Measurements from ENCODE around the gene GOLM1. TPM values are rescaled to one million over a fixed set of nuclear protein-coding genes. Genes with fewer than 3 reads are reported as not detected.

GOLM1 gene
- total and polyA plus RNA-seq, 4 donors: 21.7 to 55.2 (median 35.7) TPM

DNA sequence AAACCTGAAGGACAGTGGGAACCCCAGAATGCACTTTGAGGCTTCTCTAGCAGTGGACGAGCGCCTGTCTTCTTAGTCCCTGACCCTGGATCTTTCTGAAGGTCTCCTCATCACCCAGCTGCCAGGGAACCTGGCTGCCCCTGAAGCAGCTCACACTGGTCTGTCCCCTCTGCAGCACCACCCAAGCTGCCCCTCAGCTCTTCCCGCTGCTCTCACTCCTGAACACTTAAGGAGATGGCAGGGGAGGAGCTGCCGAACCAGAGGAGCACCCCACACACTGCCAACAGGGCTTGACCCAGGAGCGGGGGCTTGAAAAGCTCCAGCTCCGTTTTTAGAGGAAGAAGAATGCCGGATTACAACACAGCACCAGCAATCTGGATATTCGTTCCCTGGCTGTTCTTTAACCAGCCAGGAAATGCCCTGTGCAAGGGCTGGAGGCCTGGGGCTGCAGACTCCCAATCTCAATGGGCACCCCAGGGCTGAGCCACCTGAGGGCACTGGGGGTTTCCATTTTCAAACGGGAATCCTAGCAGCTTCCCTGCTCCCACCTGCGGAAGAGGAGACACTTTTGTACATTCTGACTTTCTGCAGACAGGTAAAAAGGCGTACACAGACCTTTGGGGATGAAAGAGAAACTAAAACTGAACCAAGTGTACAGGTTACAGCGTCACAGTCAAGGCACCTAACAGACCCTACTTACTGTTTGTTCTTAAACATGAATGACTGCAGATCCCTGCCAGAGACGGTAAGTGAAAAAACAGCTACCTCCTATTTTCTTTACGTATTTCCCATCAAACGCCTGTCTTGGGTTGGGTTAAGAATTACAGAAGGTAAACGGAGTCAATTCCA is 36.3 kb downstream of the GOLM1 start:
- Histone ChIP-seq H3K9me3 (ENCODE audit: control insufficient read depth in 4 of 4, insufficient read depth in 3 of 4, low read length in 3 of 4) (no peaks in the 10 kb centered on the region), H3K4me3 (no peak overlapping the region), H3K27me3 (ENCODE audit: control insufficient read depth in 3 of 3, insufficient read depth in 3 of 3, low read length in 2 of 3) (no peaks in the 10 kb centered on the region), H3K27ac (ENCODE audit: low read depth in 1 of 2, low read length in 1 of 2) (no peak overlapping the region), H3K36me3 (ENCODE audit: control insufficient read depth in 4 of 4, insufficient read depth in 4 of 4, low read length in 4 of 4) (no peaks in the 10 kb centered on the region), H3K4me1 (ENCODE audit: control insufficient read depth in 5 of 5, insufficient read depth in 5 of 5, low read length in 5 of 5) (peaks cover 0 to 2% (median 0%) of the 10 kb centered on the region in 5 donors), H3K9ac (ENCODE audit: insufficient read depth in 1 of 2, low read length in 2 of 2) (no peak overlapping the region)
- DNase-seq (peak in 1 of 3 donors; percentile 26), ATAC-seq (ENCODE audit: insufficient read depth, low FRiP score) (peak; percentile 58)
- 61 to 65% methylated on average over 16 of the region's 16 CpGs for WGBS, 2 donors
- TF ChIP-seq, protein P1, sequence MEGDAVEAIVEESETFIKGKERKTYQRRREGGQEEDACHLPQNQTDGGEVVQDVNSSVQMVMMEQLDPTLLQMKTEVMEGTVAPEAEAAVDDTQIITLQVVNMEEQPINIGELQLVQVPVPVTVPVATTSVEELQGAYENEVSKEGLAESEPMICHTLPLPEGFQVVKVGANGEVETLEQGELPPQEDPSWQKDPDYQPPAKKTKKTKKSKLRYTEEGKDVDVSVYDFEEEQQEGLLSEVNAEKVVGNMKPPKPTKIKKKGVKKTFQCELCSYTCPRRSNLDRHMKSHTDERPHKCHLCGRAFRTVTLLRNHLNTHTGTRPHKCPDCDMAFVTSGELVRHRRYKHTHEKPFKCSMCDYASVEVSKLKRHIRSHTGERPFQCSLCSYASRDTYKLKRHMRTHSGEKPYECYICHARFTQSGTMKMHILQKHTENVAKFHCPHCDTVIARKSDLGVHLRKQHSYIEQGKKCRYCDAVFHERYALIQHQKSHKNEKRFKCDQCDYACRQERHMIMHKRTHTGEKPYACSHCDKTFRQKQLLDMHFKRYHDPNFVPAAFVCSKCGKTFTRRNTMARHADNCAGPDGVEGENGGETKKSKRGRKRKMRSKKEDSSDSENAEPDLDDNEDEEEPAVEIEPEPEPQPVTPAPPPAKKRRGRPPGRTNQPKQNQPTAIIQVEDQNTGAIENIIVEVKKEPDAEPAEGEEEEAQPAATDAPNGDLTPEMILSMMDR (IDR thresholded peaks at IDR 0.05; ENCODE audit: control extremely low read depth, extremely low read depth): no peak

DNA sequence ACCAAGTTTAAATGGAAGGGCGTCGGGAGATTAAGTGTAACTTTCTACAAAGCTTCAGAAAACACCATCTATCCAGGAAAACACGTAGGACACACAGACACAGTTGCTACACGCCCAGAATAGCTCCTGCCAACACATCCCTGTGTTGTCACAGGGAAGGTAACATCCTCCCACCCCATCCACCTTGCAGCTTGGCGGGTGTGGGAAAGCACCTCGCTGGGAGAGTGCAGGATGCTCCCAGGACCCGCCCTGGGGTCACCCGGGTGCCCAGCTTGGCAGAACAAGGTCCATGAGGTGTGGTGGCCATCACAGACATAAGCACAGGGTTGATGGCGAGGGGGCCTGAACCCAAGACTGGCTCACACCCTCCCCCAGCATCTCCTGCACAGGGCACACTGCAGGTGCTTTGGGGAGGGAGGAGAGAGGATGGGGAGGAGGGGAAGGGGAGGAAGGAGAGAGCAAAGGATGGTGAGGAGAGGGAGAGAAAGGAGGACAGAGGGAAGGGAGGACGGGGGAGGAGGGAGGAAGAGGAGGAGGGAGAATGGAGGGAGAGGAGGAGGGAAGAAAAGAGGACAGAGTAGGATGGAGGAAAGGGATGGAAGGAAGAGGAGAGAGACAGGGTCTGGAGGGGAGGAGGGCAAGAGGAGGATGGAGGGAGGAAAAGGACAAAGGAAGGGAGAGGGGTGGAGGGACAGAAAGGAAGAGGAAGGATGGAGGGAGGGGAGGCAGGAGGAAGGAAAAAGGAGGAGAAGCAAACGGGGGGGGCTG is 37.2 kb downstream of the GOLM1 start:
- Histone ChIP-seq H3K9me3 (ENCODE audit: control insufficient read depth in 4 of 4, insufficient read depth in 3 of 4, low read length in 3 of 4) (no peaks in the 10 kb centered on the region), H3K27me3 (ENCODE audit: control insufficient read depth in 3 of 3, insufficient read depth in 3 of 3, low read length in 2 of 3) (no peaks in the 10 kb centered on the region), H3K4me3 (no peak overlapping the region), H3K36me3 (ENCODE audit: control insufficient read depth in 4 of 4, insufficient read depth in 4 of 4, low read length in 4 of 4) (no peaks in the 10 kb centered on the region), H3K9ac (ENCODE audit: insufficient read depth in 1 of 2, low read length in 2 of 2) (no peak overlapping the region), H3K4me1 (ENCODE audit: control insufficient read depth in 5 of 5, insufficient read depth in 5 of 5, low read length in 5 of 5) (peaks cover 0 to 2% (median 0%) of the 10 kb centered on the region in 5 donors), H3K27ac (ENCODE audit: low read depth in 1 of 2, low read length in 1 of 2) (no peak overlapping the region)
- TF ChIP-seq, protein P1 (IDR thresholded peaks at IDR 0.05; ENCODE audit: control extremely low read depth, extremely low read depth): no peak
- no peak for DNase-seq
- 81 to 83% methylated on average over 11 of the region's 11 CpGs for WGBS, 2 donors
- no peak for ATAC-seq (ENCODE audit: insufficient read depth, low FRiP score)

DNA sequence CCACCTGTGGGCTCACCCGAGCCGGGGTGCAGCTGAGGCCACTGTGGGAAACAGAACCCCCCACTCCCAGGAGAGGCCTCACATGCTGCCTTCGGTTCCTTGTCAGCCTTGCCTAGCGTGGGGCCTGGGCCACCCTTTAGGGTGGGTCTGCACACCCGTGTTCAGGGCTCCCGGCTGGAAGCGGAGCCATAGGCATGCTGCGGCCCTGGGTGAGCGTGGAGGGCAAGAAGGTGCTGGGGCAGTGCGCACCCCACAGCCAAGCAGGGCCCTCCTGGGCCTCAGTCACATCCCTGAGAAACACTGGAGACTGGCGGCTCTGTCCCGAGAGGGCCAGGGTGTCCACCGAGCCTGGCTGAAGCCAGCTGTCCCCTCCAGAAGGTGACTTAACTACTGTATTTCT is 41.9 kb downstream of the GOLM1 start:
- H3K36me3 ChIP-seq (ENCODE audit: control insufficient read depth in 4 of 4, insufficient read depth in 4 of 4, low read length in 4 of 4): peaks cover 0 to 6% (median 0%) of the 10 kb centered on the region in 4 donors
- H3K4me1 ChIP-seq (ENCODE audit: control insufficient read depth in 5 of 5, insufficient read depth in 5 of 5, low read length in 5 of 5): no peaks in the 10 kb centered on the region
- ATAC-seq (ENCODE audit: insufficient read depth, low FRiP score) (no peak), DNase-seq (no peak)
- no peaks in the 10 kb centered on the region for H3K27me3 ChIP-seq (ENCODE audit: control insufficient read depth in 3 of 3, insufficient read depth in 3 of 3, low read length in 2 of 3)
- no peak overlapping the region for H3K27ac ChIP-seq (ENCODE audit: low read depth in 1 of 2, low read length in 1 of 2)
- no peak overlapping the region for H3K9ac ChIP-seq (ENCODE audit: insufficient read depth in 1 of 2, low read length in 2 of 2)
- H3K4me3 ChIP-seq: no peak overlapping the region
- H3K9me3 ChIP-seq (ENCODE audit: control insufficient read depth in 4 of 4, insufficient read depth in 3 of 4, low read length in 3 of 4): peaks cover 0 to 2% (median 0%) of the 10 kb centered on the region in 4 donors
- WGBS, 2 donors: 93 to 98% methylated on average over 13 of the region's 13 CpGs
- TF ChIP-seq, protein P1 (IDR thresholded peaks at IDR 0.05; ENCODE audit: control extremely low read depth, extremely low read depth): no peak
